Pancreas (tissue), 10 donors: ENCODE measurements around the gene SLC35A3. TPM values are rescaled to one million over a fixed set of nuclear protein-coding genes. Genes with fewer than 3 reads are reported as not detected.

Experiments used
- ATAC-seq, 4 donors: fragments of 200-7000 bp; cut with Tn5 transposase; one replicate each; pipeline versions ENCODE4 v1.8.0 to v1.9.1; 2020; ENCODE audit warnings: mild to moderate bottlenecking in 4 of 4, moderate library complexity in 4 of 4
- DNase-seq, 6 donors: peaks; one replicate each; pipeline ENCODE4 v3.0.0-alpha.2; 2020
- FAIRE-seq: peaks from 2 replicates; lab custom pipeline; 2012; peaks lifted over from hg19 to GRCh38; lab: Jason Lieb, UNC
- H3K27ac ChIP-seq, 4 donors: fragments of 200-600 bp; sonication (generic); 1 replicate in 3 of 4; 2 replicates in 1 of 4; pipeline versions ENCODE4 v1.5.0 to v1.8.0; 2020
- H3K27me3 ChIP-seq, 4 donors: fragments of 200-600 bp; one replicate each; pipeline ENCODE4 v1.8.0; 2021
- H3K36me3 ChIP-seq, 3 donors: fragments of 200-600 bp; sonication (generic) in 1 of 3; one replicate each; pipeline versions ENCODE4 v1.5.0 to v1.8.0; 2020 to 2021
- H3K4me1 ChIP-seq, 3 donors: fragments of 200-600 bp; one replicate each; pipeline ENCODE4 v1.8.0; 2021
- H3K4me3 ChIP-seq, 4 donors: fragments of 200-600 bp; sonication (generic) in 2 of 4; one replicate each; pipeline versions ENCODE4 v1.5.0 to v1.8.0; 2020 to 2021
- H3K9me3 ChIP-seq, 4 donors: fragments of 200-600 bp; one replicate each; pipeline ENCODE4 v1.8.0; 2021
- CTCF ChIP-seq, 4 donors: fragments of 200-600 bp; sonication (generic) in 3 of 4; IDR thresholded peaks; one replicate each; pipeline versions ENCODE4 v1.5.0 to v1.8.0; 2021; ENCODE audit warnings: antibody characterized with exemption in 4 of 4
- WGBS, 2 donors: extraction: QIAGEN DNeasy Blood & Tissue Kit; methylation state at CpG; one replicate each; pipeline ENCODE4 v1.1.7; 2013; 5-methylcytosine and 5-hydroxymethylcytosine counted together
- intact Hi-C, 3 donors: fragments of 100-400 bp; cut with DNase I; formaldehyde crosslinking; loops; one replicate each; pipeline versions ENCODE4 v1.11.1 to v1.14.2; 2022
- polyA plus RNA-seq, 2 donors: library from polyadenylated mRNA; stranded (reverse); fragments of 200-250 nt; gene quantifications; one replicate each; pipeline ENCODE4 v1.2.3, GENCODE V29; 2013
- total RNA-seq, 6 donors: library from RNA; stranded (reverse); fragmentation: NEBNext Ultra II Directional in 4 of 6; extraction: Animal tissue kit (Norgen Biotek cat#: 25700) in 4 of 6; gene quantifications; one replicate each; pipeline versions ENCODE4 v1.2.1 to v1.2.4, GENCODE V29; 2021 to 2023
- donor health status: healthy with polysubstance abuse.
- donor health status: DM: no; HTN: no; CAD: no; lungs with moderate emphysema.
- donor health status: DM: no; HTN: no; CAD: no.
- donor health status: control.
- donor health status: control.
- donor health status: Bipolar disorder and iron deficiency.
- donor health status: DM: yes; HTN: yes; CAD: no.
- donor health status: DM: no; HTN: no; CAD: no.
- donor health status: DM: no; HTN: no; CAD: no.
- donor health status: DM: yes; HTN: yes; CAD: no.

Gene SLC35A3
- total RNA-seq (10 to 100 TPM in 3 of 6 donors, 1 to 10 TPM in 3; 7.7 to 15.6 (median 10.2) TPM), polyA plus RNA-seq (10 to 100 TPM in 1 of 2 donors, 1 to 10 TPM in 1; 6.3 to 12.5 TPM)

- Histone ChIP-seq H3K27me3 (no peaks in the 10 kb centered on the region), H3K36me3 (no peaks in the 10 kb centered on the region), H3K4me3 (peak within 1 kb of the TSS; percentile 67 to 87 (median 82)), H3K9me3 (no peaks in the 10 kb centered on the region), H3K27ac (peak within 1 kb of the TSS; percentile 47 to 82 (median 76)), H3K4me1 (peaks cover 0 to 21% (median 9%) of the 10 kb centered on the region in 3 donors)
- peak; percentile 95 to 98 (median 98) for ATAC-seq
- DNase-seq = peak; percentile 85 to 96 (median 92)
- intact Hi-C loops = no loop called here
- FAIRE-seq = no peak
- TF ChIP-seq CTCF (IDR thresholded peaks at IDR 0.05) = no peak
- WGBS, 2 donors = 0% methylated on average over 69 to 74 of the region's 74 CpGs
These were observed at the start of gene SLC35A3 for GRCh38 chr1:99969729-99970621. TSS of gene SLC35A3 (plus strand) at chr1:99969996. CDS start at chr1:99993555, 23,559 bp downstream.

- ATAC-seq = no peak
- no peak for DNase-seq
- intact Hi-C loops = no loop called here
- Histone ChIP-seq H3K27me3 (no peaks in the 10 kb centered on the region), H3K36me3 (no peaks in the 10 kb centered on the region), H3K4me3 (no peak overlapping the region), H3K9me3 (no peaks in the 10 kb centered on the region), H3K27ac (no peak overlapping the region), H3K4me1 (no peaks in the 10 kb centered on the region)
- no peak for TF ChIP-seq CTCF (IDR thresholded peaks at IDR 0.05)
- FAIRE-seq = no peak
These were observed 35.0 kb upstream of the SLC35A3 start for GRCh38 chr1:99934801-99935200.

- H3K4me3 ChIP-seq = no peak overlapping the region
- 83 to 92% methylated on average over 1 of the region's 1 CpG for WGBS, 2 donors
- no peaks in the 10 kb centered on the region for H3K4me1 ChIP-seq
- no peaks in the 10 kb centered on the region for H3K9me3 ChIP-seq
- intact Hi-C loops = no loop called here
- H3K36me3 ChIP-seq = no peaks in the 10 kb centered on the region
- FAIRE-seq (no peak), ATAC-seq (no peak), DNase-seq (no peak)
- H3K27me3 ChIP-seq = no peaks in the 10 kb centered on the region
- no peak for TF ChIP-seq CTCF (IDR thresholded peaks at IDR 0.05)
- H3K27ac ChIP-seq = no peak overlapping the region
These were observed 34.3 kb upstream of the SLC35A3 start for GRCh38 chr1:99935534-99935933.

- no peak overlapping the region for H3K4me3 ChIP-seq
- TF ChIP-seq CTCF (IDR thresholded peaks at IDR 0.05) = no peak
- H3K27ac ChIP-seq = no peak overlapping the region
- intact Hi-C loops = no loop called here
- no peaks in the 10 kb centered on the region for H3K4me1 ChIP-seq
- no peaks in the 10 kb centered on the region for H3K27me3 ChIP-seq
- H3K9me3 ChIP-seq = no peaks in the 10 kb centered on the region
- no peaks in the 10 kb centered on the region for H3K36me3 ChIP-seq
- DNase-seq (no peak), FAIRE-seq (no peak), ATAC-seq (no peak)
- 91 to 96% methylated on average over 3 of the region's 3 CpGs for whole genome bisulfite sequencing, 2 donors
These were observed 33.7 kb upstream of the SLC35A3 start for GRCh38 chr1:99936071-99936470.

GRCh38 chr1:99942723-99943122, 27.1 kb upstream of the SLC35A3 start:
- TF ChIP-seq CTCF (IDR thresholded peaks at IDR 0.05) = no peak
- Histone ChIP-seq H3K27ac (no peak overlapping the region), H3K4me1 (no peaks in the 10 kb centered on the region), H3K4me3 (no peak overlapping the region), H3K9me3 (no peaks in the 10 kb centered on the region), H3K27me3 (no peaks in the 10 kb centered on the region), H3K36me3 (no peaks in the 10 kb centered on the region)
- DNase-seq = no peak
- WGBS, 2 donors = 81 to 90% methylated on average over 1 of the region's 1 CpG
- no peak for ATAC-seq
- intact Hi-C loops = no loop called here
- no peak for FAIRE-seq
